ENCODE data around the gene POC1B. TPM values are rescaled to one million over a fixed set of nuclear protein-coding genes. Genes with fewer than 3 reads are reported as not detected.

The POC1B gene
- total RNA-seq = 18.4 and 22.7 TPM in 2 replicates

GRCh38 chr12:89525824-89526770 is at the start of gene POC1B:
Gene POC1B, minus strand, starts transcription at chr12:89526047. Its CDS starts 152 bp downstream, at chr12:89525895.
- DNase-seq (ENCODE audit: low read depth) = peak; percentile 56
- peak within 1 kb of the TSS; percentile 97 for H3K4me3 ChIP-seq (ENCODE audit: low read depth, low read length)
- no peaks in the 10 kb centered on the region for H3K27me3 ChIP-seq (ENCODE audit: control insufficient read depth, insufficient read depth, low read length)
- TF ChIP-seq CTCF (IDR thresholded peaks at IDR 0.05; ENCODE audit: insufficient read depth, low read length, poor library complexity, severe bottlenecking) = no peak
- H3K36me3 ChIP-seq (ENCODE audit: control insufficient read depth, insufficient read depth, low read length) = no peaks in the 10 kb centered on the region

- TF ChIP-seq CTCF (IDR thresholded peaks at IDR 0.05; ENCODE audit: insufficient read depth, low read length, poor library complexity, severe bottlenecking) = no peak
- Histone ChIP-seq H3K36me3 (ENCODE audit: control insufficient read depth, insufficient read depth, low read length) (no peaks in the 10 kb centered on the region), H3K4me3 (ENCODE audit: low read depth, low read length) (no peak overlapping the region), H3K27me3 (ENCODE audit: control insufficient read depth, insufficient read depth, low read length) (no peaks in the 10 kb centered on the region)
- DNase-seq (ENCODE audit: low read depth) = no peak
Observed at GRCh38 chr12:89575374-89575773, 49.5 kb upstream of the POC1B start.

GRCh38 chr12:89574736-89575208 is 48.9 kb upstream of the POC1B start:
- Histone ChIP-seq H3K4me3 (ENCODE audit: low read depth, low read length) (no peak overlapping the region), H3K36me3 (ENCODE audit: control insufficient read depth, insufficient read depth, low read length) (no peaks in the 10 kb centered on the region), H3K27me3 (ENCODE audit: control insufficient read depth, insufficient read depth, low read length) (no peaks in the 10 kb centered on the region)
- TF ChIP-seq CTCF (IDR thresholded peaks at IDR 0.05; ENCODE audit: insufficient read depth, low read length, poor library complexity, severe bottlenecking) = no peak
- DNase-seq (ENCODE audit: low read depth) = peak; percentile 9

GRCh38 chr12:89573051-89573810 is 47.4 kb upstream of the POC1B start:
- DNase-seq (ENCODE audit: low read depth) = no peak
- Histone ChIP-seq H3K4me3 (ENCODE audit: low read depth, low read length) (no peak overlapping the region), H3K27me3 (ENCODE audit: control insufficient read depth, insufficient read depth, low read length) (no peaks in the 10 kb centered on the region), H3K36me3 (ENCODE audit: control insufficient read depth, insufficient read depth, low read length) (no peaks in the 10 kb centered on the region)
- no peak for TF ChIP-seq CTCF (IDR thresholded peaks at IDR 0.05; ENCODE audit: insufficient read depth, low read length, poor library complexity, severe bottlenecking)

- no peaks in the 10 kb centered on the region for H3K36me3 ChIP-seq (ENCODE audit: control insufficient read depth, insufficient read depth, low read length)
- no peak overlapping the region for H3K4me3 ChIP-seq (ENCODE audit: low read depth, low read length)
- no peaks in the 10 kb centered on the region for H3K27me3 ChIP-seq (ENCODE audit: control insufficient read depth, insufficient read depth, low read length)
- no peak for DNase-seq (ENCODE audit: low read depth)
- no peak for TF ChIP-seq CTCF (IDR thresholded peaks at IDR 0.05; ENCODE audit: insufficient read depth, low read length, poor library complexity, severe bottlenecking)
Observed at GRCh38 chr12:89571491-89572195, 45.8 kb upstream of the POC1B start.
